Endodermal cell (in vitro differentiated cells): ENCODE data around the gene NUP50. TPM values are rescaled to one million over a fixed set of nuclear protein-coding genes. Genes with fewer than 3 reads are reported as not detected.
A peak's percentile ranks its signal among the peaks of the same experiment; 100 is the strongest.
"Not testable (repeated sequence)": the region's sequence is repeated elsewhere in the genome, so short reads cannot be mapped to it uniquely, and the experiment has no call there.

ENCODE experiments used
- DNase-seq: peaks from one replicate; pipeline ENCODE4 v3.0.0-alpha.2; 2017
- H3K27ac ChIP-seq: 2 replicates; pipeline ENCODE4 v1.5.1; 2013; ENCODE audit warnings: mild to moderate bottlenecking, low read depth, low read length, moderate library complexity
- H3K27me3 ChIP-seq: 2 replicates; pipeline ENCODE4 v1.6.1; 2013; ENCODE audit warnings: mild to moderate bottlenecking, low read length, moderate library complexity; ENCODE audit not compliant: insufficient read depth, control insufficient read depth, poor library complexity, severe bottlenecking
- H3K36me3 ChIP-seq: 2 replicates; pipeline ENCODE4 v1.7.0; 2013; ENCODE audit warnings: mild to moderate bottlenecking, low read length, moderate library complexity; ENCODE audit not compliant: control insufficient read depth, insufficient read depth
- H3K4me1 ChIP-seq: one replicate; pipeline ENCODE4 v1.7.0; 2013; ENCODE audit warnings: low read length; ENCODE audit not compliant: control insufficient read depth, insufficient read depth
- H3K4me3 ChIP-seq: 2 replicates; pipeline ENCODE4 v1.5.1; 2013; ENCODE audit warnings: mild to moderate bottlenecking, low read length, moderate library complexity
- H3K9ac ChIP-seq: 2 replicates; pipeline ENCODE4 v1.6.1; 2013; ENCODE audit warnings: mild to moderate bottlenecking, low read length, moderate library complexity; ENCODE audit not compliant: poor library complexity, severe bottlenecking; ENCODE audit errors: extremely low read depth
- H3K9me3 ChIP-seq: 2 replicates; pipeline ENCODE4 v1.6.1; 2013; ENCODE audit warnings: mild to moderate bottlenecking, low read length, moderate library complexity; ENCODE audit not compliant: control insufficient read depth
- H3K27ac Mint-ChIP-seq: 2 replicates; pipeline ENCODE4 v1.8.0; 2020; ENCODE audit warnings: mixed read lengths
- H3K27me3 Mint-ChIP-seq: 2 replicates; pipeline ENCODE4 v1.8.0; 2021; ENCODE audit warnings: mild to moderate bottlenecking, mixed read lengths; ENCODE audit not compliant: insufficient read depth
- H3K36me3 Mint-ChIP-seq: 2 replicates; pipeline ENCODE4 v1.8.0; 2020; ENCODE audit warnings: low read depth, mixed read lengths
- H3K4me1 Mint-ChIP-seq: 2 replicates; pipeline ENCODE4 v1.8.0; 2020; ENCODE audit warnings: mixed read lengths
- H3K4me3 Mint-ChIP-seq: 2 replicates; pipeline ENCODE4 v1.8.0; 2020; ENCODE audit warnings: mild to moderate bottlenecking, moderate library complexity, mixed read lengths
- H3K9me3 Mint-ChIP-seq: 2 replicates; pipeline ENCODE4 v1.8.0; 2020; ENCODE audit warnings: mild to moderate bottlenecking, mixed read lengths
- CTCF ChIP-seq: fragments of 200-600 bp; sonication (generic); conservative IDR thresholded peaks from 2 replicates; pipeline ENCODE4 v1.5.0; 2021; ENCODE audit warnings: antibody characterized with exemption, mild to moderate bottlenecking
- WGBS, 2 experiments: methylation state at CpG; one replicate each; pipeline versions ENCODE4 v1.1.5 to v1.1.7; 2013; ENCODE audit warnings: missing lambda C conversion rate in 2 of 2, mixed read lengths in 1 of 2; ENCODE audit not compliant: insufficient coverage in 1 of 2, insufficient read length in 1 of 2; 5-methylcytosine and 5-hydroxymethylcytosine counted together
- total RNA-seq, 2 donors: library from RNA; stranded (reverse); fragmentation: NEBNext Ultra II Directional in 1 of 2; extraction: Animal tissue kit (Norgen Biotek cat#: 25700) in 1 of 2; gene quantifications; 2 replicates in 1 of 2; 3 replicates in 1 of 2; pipeline ENCODE4 v1.2.1, GENCODE V29; 2021

Gene NUP50
- total RNA-seq, 2 donors from 2014 or later, result 101 to 115 TPM

GRCh38 chr22:45190202-45190872 is 26.6 kb downstream of the NUP50 start:
- Mint-ChIP-seq H3K4me3 (no peak overlapping the region), H3K27ac (no peak overlapping the region), H3K36me3 (peaks cover 16% of the 10 kb centered on the region), H3K4me1 (peaks cover 14% of the 10 kb centered on the region), H3K27me3 (no peaks in the 10 kb centered on the region), H3K9me3 (no peaks in the 10 kb centered on the region)
- H3K27me3 ChIP-seq, result no peaks in the 10 kb centered on the region
- peaks cover 22% of the 10 kb centered on the region for H3K36me3 ChIP-seq
- WGBS, 2 experiments, result 87 to 100% methylated on average over 3 to 4 of the region's 4 CpGs
- no peak overlapping the region for H3K4me3 ChIP-seq
- H3K9ac ChIP-seq, result no peak overlapping the region
- no peaks in the 10 kb centered on the region for H3K9me3 ChIP-seq
- peaks cover 7% of the 10 kb centered on the region for H3K4me1 ChIP-seq
- H3K27ac ChIP-seq, result no peak overlapping the region
- no peak for TF ChIP-seq CTCF
- DNase-seq, result no peak

- not testable (repeated sequence) for H3K9ac ChIP-seq, H3K27me3 Mint-ChIP-seq, H3K36me3 Mint-ChIP-seq, H3K27ac Mint-ChIP-seq, H3K9me3 Mint-ChIP-seq, H3K4me1 ChIP-seq, H3K9me3 ChIP-seq, H3K4me3 Mint-ChIP-seq, DNase-seq, H3K27ac ChIP-seq, H3K27me3 ChIP-seq, H3K4me3 ChIP-seq
- WGBS, 2 experiments, result 86 to 89% methylated on average over 7 to 9 of the region's 9 CpGs
- peaks cover 14% of the 10 kb centered on the region for H3K4me1 Mint-ChIP-seq
- H3K36me3 ChIP-seq, result peaks cover 11% of the 10 kb centered on the region
These were observed 28.0 kb downstream of the NUP50 start for GRCh38 chr22:45191746-45192145.

DNA sequence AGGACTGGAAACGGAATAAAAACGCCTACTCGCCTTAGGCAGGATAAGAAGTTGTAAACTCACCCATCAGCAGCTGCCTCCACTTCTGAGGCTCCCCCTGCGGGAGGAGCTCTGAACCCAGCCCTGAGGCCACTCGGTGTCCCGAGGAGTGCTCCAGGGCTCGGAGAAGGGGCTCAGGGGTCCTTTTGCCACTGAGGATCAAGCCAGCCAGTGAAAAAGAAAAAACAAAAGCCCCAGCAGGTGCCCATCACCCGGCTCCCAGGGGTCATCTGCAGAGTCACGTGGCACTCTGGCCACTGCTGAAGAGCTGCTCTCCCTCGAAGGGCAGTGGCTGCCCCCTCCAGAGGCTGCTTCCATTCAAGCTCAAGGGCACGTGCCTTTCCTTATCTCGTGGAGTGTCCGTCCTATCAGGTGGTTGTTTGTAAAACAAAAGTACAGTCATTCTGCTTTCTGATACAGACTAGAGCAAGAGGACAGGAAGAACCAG is 29.0 kb downstream of the NUP50 start:
- H3K27me3 Mint-ChIP-seq, result no peaks in the 10 kb centered on the region
- H3K4me1 ChIP-seq, result peaks cover 8% of the 10 kb centered on the region
- no peaks in the 10 kb centered on the region for H3K9me3 ChIP-seq
- H3K36me3 ChIP-seq, result peaks cover 11% of the 10 kb centered on the region
- H3K27me3 ChIP-seq, result no peaks in the 10 kb centered on the region
- no peak overlapping the region for H3K9ac ChIP-seq
- no peak overlapping the region for H3K4me3 Mint-ChIP-seq
- peak; percentile 85 for DNase-seq
- peaks cover 16% of the 10 kb centered on the region for H3K4me1 Mint-ChIP-seq
- peaks cover 6% of the 10 kb centered on the region for H3K36me3 Mint-ChIP-seq
- WGBS, 2 experiments, result 28 to 31% methylated on average over 11 to 13 of the region's 13 CpGs
- no peak overlapping the region for H3K27ac ChIP-seq
- peak overlapping the region; percentile 44 for H3K27ac Mint-ChIP-seq
- H3K9me3 Mint-ChIP-seq, result no peaks in the 10 kb centered on the region
- no peak overlapping the region for H3K4me3 ChIP-seq
- peak; percentile 67 for TF ChIP-seq CTCF
